ENCODE measurements around the gene DNMT3B. TPM values are rescaled to one million over a fixed set of nuclear protein-coding genes. Genes with fewer than 3 reads are reported as not detected.

The DNMT3B gene
- total and polyA plus RNA-seq, 9 donors = 0.46 to 2.1 (median 0.80) TPM

- 87 to 92% (median 92%) methylated on average over 17 of the region's 17 CpGs for WGBS, 3 donors
- no peaks in the 10 kb centered on the region for H3K36me3 ChIP-seq
Measured at GRCh38 chr20:32839227-32839981, 77.2 kb downstream of the DNMT3B start.

GRCh38 chr20:32839982-32840285 lies 77.7 kb downstream of the DNMT3B start:
- 85 to 90% (median 86%) methylated on average over 4 of the region's 4 CpGs for WGBS, 3 donors
- Histone ChIP-seq H3K4me3 (no peak overlapping the region), H3K36me3 (no peaks in the 10 kb centered on the region), H3K9me3 (no peaks in the 10 kb centered on the region), H3K27ac (no peak overlapping the region), H3K4me1 (ENCODE audit: insufficient read depth) (no peaks in the 10 kb centered on the region), H3K27me3 (no peaks in the 10 kb centered on the region)
- DNase-seq = no peak
- intact Hi-C loops (cut with DNase I) = no loop called here
- TF ChIP-seq EP300 (IDR thresholded peaks at IDR 0.05) = no peak
- no peak for TF ChIP-seq POLR2A (IDR thresholded peaks at IDR 0.05)
- TF ChIP-seq, protein P1, sequence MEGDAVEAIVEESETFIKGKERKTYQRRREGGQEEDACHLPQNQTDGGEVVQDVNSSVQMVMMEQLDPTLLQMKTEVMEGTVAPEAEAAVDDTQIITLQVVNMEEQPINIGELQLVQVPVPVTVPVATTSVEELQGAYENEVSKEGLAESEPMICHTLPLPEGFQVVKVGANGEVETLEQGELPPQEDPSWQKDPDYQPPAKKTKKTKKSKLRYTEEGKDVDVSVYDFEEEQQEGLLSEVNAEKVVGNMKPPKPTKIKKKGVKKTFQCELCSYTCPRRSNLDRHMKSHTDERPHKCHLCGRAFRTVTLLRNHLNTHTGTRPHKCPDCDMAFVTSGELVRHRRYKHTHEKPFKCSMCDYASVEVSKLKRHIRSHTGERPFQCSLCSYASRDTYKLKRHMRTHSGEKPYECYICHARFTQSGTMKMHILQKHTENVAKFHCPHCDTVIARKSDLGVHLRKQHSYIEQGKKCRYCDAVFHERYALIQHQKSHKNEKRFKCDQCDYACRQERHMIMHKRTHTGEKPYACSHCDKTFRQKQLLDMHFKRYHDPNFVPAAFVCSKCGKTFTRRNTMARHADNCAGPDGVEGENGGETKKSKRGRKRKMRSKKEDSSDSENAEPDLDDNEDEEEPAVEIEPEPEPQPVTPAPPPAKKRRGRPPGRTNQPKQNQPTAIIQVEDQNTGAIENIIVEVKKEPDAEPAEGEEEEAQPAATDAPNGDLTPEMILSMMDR (IDR thresholded peaks at IDR 0.05) = no peak

More at GRCh38 chr20:32839227-32839981, 77.2 kb downstream of the DNMT3B start:
- H3K27me3 ChIP-seq = no peaks in the 10 kb centered on the region
- DNase-seq = no peak
- intact Hi-C loops (cut with DNase I) = no loop called here
- H3K27ac ChIP-seq = no peak overlapping the region
- no peaks in the 10 kb centered on the region for H3K9me3 ChIP-seq
- no peak for TF ChIP-seq POLR2A (IDR thresholded peaks at IDR 0.05)
- no peak for TF ChIP-seq EP300 (IDR thresholded peaks at IDR 0.05)
- TF ChIP-seq, protein P1 (IDR thresholded peaks at IDR 0.05) = no peak
- H3K4me3 ChIP-seq = no peak overlapping the region
- H3K4me1 ChIP-seq (ENCODE audit: insufficient read depth) = no peaks in the 10 kb centered on the region

DNA sequence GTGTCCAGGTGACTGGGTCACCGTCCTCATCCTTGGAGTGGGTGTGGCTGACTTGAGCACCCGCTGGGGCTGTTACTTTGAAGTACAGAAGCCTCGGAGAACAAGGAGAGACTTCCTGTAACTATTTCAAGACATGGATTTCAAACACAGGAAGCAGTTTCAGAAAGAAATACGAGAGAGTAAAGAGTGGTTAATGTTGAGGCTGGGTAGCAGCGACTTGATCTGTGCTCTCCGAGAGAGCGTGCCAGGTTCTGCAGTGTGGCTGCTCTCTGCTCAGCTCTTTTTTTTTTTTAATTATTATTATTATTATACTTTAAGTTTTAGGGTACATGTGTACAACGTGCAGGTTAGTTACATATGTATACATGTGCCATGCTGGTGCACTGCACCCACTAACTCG lies 79.0 kb downstream of the DNMT3B start:
- Histone ChIP-seq H3K27ac (no peak overlapping the region), H3K4me1 (ENCODE audit: insufficient read depth) (no peaks in the 10 kb centered on the region), H3K36me3 (no peaks in the 10 kb centered on the region), H3K9me3 (no peaks in the 10 kb centered on the region), H3K27me3 (no peaks in the 10 kb centered on the region), H3K4me3 (no peak overlapping the region)
- TF ChIP-seq EP300 (IDR thresholded peaks at IDR 0.05) (no peak), POLR2A (IDR thresholded peaks at IDR 0.05) (no peak)
- TF ChIP-seq, protein P1 (IDR thresholded peaks at IDR 0.05) = no peak
- 80 to 81% (median 80%) methylated on average over 9 of the region's 9 CpGs for WGBS, 3 donors
- DNase-seq = no peak
- intact Hi-C loops (cut with DNase I) = no loop called here

DNA sequence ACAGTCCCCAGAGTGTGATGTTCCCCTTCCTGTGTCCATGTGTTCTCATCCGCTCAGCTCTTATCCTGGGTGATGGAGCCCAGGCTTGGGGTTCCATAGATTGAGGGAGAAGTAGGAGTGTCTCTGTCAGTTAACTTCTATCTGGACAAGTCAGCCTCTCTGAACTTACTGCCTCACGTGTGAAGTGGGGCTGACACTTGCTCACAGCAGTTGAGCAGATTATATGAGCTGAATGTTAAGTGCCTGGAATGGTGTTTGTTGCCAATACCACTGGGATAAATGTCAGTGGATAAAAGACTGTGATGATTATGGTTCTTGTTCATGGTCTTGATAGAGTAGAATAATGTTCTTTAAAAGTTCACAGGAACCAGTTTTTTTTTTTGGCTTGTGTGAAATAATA lies 79.4 kb downstream of the DNMT3B start:
- no peaks in the 10 kb centered on the region for H3K4me1 ChIP-seq (ENCODE audit: insufficient read depth)
- H3K4me3 ChIP-seq = no peak overlapping the region
- 77 to 84% (median 83%) methylated on average over 2 of the region's 2 CpGs for WGBS, 3 donors
- no peaks in the 10 kb centered on the region for H3K36me3 ChIP-seq
- no peaks in the 10 kb centered on the region for H3K9me3 ChIP-seq
- no peaks in the 10 kb centered on the region for H3K27me3 ChIP-seq
- TF ChIP-seq POLR2A (IDR thresholded peaks at IDR 0.05) (no peak), EP300 (IDR thresholded peaks at IDR 0.05) (no peak)
- TF ChIP-seq, protein P1 (IDR thresholded peaks at IDR 0.05) = no peak
- intact Hi-C loops (cut with DNase I) = no loop called here
- no peak for DNase-seq
- no peak overlapping the region for H3K27ac ChIP-seq
